H1 (cell line): ENCODE results near the gene DSG2. TPM values are rescaled to one million over a fixed set of nuclear protein-coding genes. Genes with fewer than 3 reads are reported as not detected.

ENCODE experiments used
- CTCF ChIA-PET: fragments of 300-600 bp; sonication (Branson Sonifier 250); formaldehyde crosslinking; loops from one replicate; lab custom pipeline; 2021; ENCODE audit not compliant: partially characterized antibody; lab: Charles Lee
- POLR2A ChIA-PET: fragments of 300-600 bp; sonication (Branson Sonifier 250); formaldehyde crosslinking; loops from one replicate; lab custom pipeline; 2021; ENCODE audit warnings: inconsistent platforms; ENCODE audit not compliant: partially characterized antibody; lab: Charles Lee
- DNase-seq, 2 experiments: peaks; one replicate each; pipeline versions ENCODE4 v3.0.0 to v3.0.0-alpha.2; 2010 to 2022; ENCODE audit warnings: low spot score in 2 of 2, low read depth in 1 of 2, mixed read lengths in 1 of 2
- FAIRE-seq: peaks from 2 replicates; lab custom pipeline; 2011; peaks lifted over from hg19 to GRCh38; lab: Jason Lieb, UNC
- H2AFZ ChIP-seq: 2 replicates; pipeline ENCODE4 v1.8.1; 2012; ENCODE audit warnings: low read length, inconsistent platforms
- H2AK5ac ChIP-seq: 2 replicates; pipeline ENCODE4 v1.6.1; 2013; ENCODE audit warnings: low read depth, low read length
- H2BK120ac ChIP-seq: replicated peaks from 2 replicates; pipeline ENCODE3; 2013; ENCODE audit warnings: low read depth, low read length, inconsistent platforms
- H2BK12ac ChIP-seq: 2 replicates; pipeline ENCODE4 v1.6.1; 2013; ENCODE audit warnings: low read depth, low read length
- H2BK15ac ChIP-seq: 2 replicates; pipeline ENCODE4 v1.6.1; 2013; ENCODE audit warnings: low read length
- H2BK20ac ChIP-seq: 2 replicates; pipeline ENCODE4 v1.6.1; 2013; ENCODE audit warnings: low read length
- H2BK5ac ChIP-seq: 2 replicates; pipeline ENCODE4 v1.6.1; 2013; ENCODE audit warnings: low read depth, low read length
- H3K14ac ChIP-seq: 2 replicates; pipeline ENCODE4 v1.6.1; 2013; ENCODE audit warnings: inconsistent platforms; ENCODE audit not compliant: insufficient read length
- H3K18ac ChIP-seq: 2 replicates; pipeline ENCODE4 v1.6.1; 2013; ENCODE audit warnings: low read length; ENCODE audit errors: extremely low read depth
- H3K23ac ChIP-seq: 2 replicates; pipeline ENCODE4 v1.6.1; 2013; ENCODE audit warnings: inconsistent platforms; ENCODE audit not compliant: insufficient read length
- H3K23me2 ChIP-seq: 2 replicates; pipeline ENCODE4 v1.6.1; 2013; ENCODE audit warnings: low read depth, low read length
- H3K27ac ChIP-seq: 2 replicates; pipeline ENCODE4 v1.6.1; 2011; ENCODE audit warnings: low read depth, low read length, inconsistent platforms
- H3K27me3 ChIP-seq, 4 experiments: replicated peaks in 1 of 4; 1 replicate in 1 of 4; 2 replicates in 3 of 4; pipeline versions ENCODE4 v1.6.1 to v1.8.1; 2011 to 2013; ENCODE audit warnings: low read length in 3 of 4, mild to moderate bottlenecking in 3 of 4, inconsistent platforms in 2 of 4, mixed read lengths in 2 of 4, moderate library complexity in 1 of 4; ENCODE audit not compliant: control insufficient read depth in 3 of 4, insufficient read depth in 3 of 4; ENCODE audit errors: extremely low read depth in 1 of 4
- H3K36me3 ChIP-seq, 4 experiments: 2 replicates each; pipeline versions ENCODE4 v1.6.1 to v1.8.1; 2011 to 2013; ENCODE audit warnings: mild to moderate bottlenecking in 4 of 4, low read length in 3 of 4, moderate library complexity in 2 of 4, control low read depth in 1 of 4, inconsistent platforms in 1 of 4; ENCODE audit not compliant: insufficient read depth in 4 of 4, control insufficient read depth in 2 of 4
- H3K4ac ChIP-seq: replicated peaks from 2 replicates; pipeline ENCODE3; 2013; ENCODE audit warnings: low read length, low read depth, mixed read lengths, inconsistent platforms; ENCODE audit not compliant: insufficient read length
- H3K4me1 ChIP-seq, 4 experiments: replicated peaks in 1 of 4; 1 replicate in 1 of 4; 2 replicates in 3 of 4; pipeline versions ENCODE4 v1.6.1 to v1.8.1; 2011 to 2013; ENCODE audit warnings: low read length in 3 of 4, inconsistent platforms in 2 of 4, mixed read lengths in 1 of 4; ENCODE audit not compliant: insufficient read depth in 4 of 4, control insufficient read depth in 3 of 4
- H3K4me2 ChIP-seq, 2 experiments: 2 replicates each; pipeline versions ENCODE4 v1.6.1 to v1.8.1; 2011 to 2013; ENCODE audit warnings: low read depth in 2 of 2, low read length in 2 of 2, control low read depth in 1 of 2, inconsistent platforms in 1 of 2, mild to moderate bottlenecking in 1 of 2; ENCODE audit not compliant: insufficient read depth in 1 of 2
- H3K4me3 ChIP-seq, 4 experiments: fragments of 200-600, 300-600 bp in 1 of 4; sonication (generic), shearing (Covaris generic), sonication (Bioruptor Twin) in 1 of 4; 2 replicates each; pipeline versions ENCODE4 v1.5.1 to v1.8.1; 2011 to 2016; ENCODE audit warnings: low read length in 4 of 4, low read depth in 3 of 4, control low read depth in 2 of 4, inconsistent platforms in 2 of 4, mild to moderate bottlenecking in 2 of 4, mixed read lengths in 1 of 4, moderate library complexity in 1 of 4; ENCODE audit not compliant: insufficient read depth in 2 of 4; ENCODE audit errors: extremely low read depth in 1 of 4
- H3K56ac ChIP-seq: replicated peaks from 2 replicates; pipeline ENCODE3; 2013; ENCODE audit warnings: low read depth, mild to moderate bottlenecking, mixed read lengths, low read length, inconsistent platforms; ENCODE audit not compliant: insufficient read length
- H3K79me1 ChIP-seq: 2 replicates; pipeline ENCODE4 v1.6.1; 2013; ENCODE audit warnings: low read depth, low read length, control low read depth
- H3K79me2 ChIP-seq, 2 experiments: 2 replicates each; pipeline versions ENCODE4 v1.6.1 to v1.8.1; 2012 to 2013; ENCODE audit warnings: low read length in 2 of 2, mild to moderate bottlenecking in 2 of 2, inconsistent platforms in 1 of 2; ENCODE audit not compliant: insufficient read depth in 2 of 2, control insufficient read depth in 1 of 2
- H3K9ac ChIP-seq, 4 experiments: replicated peaks in 1 of 4; 1 replicate in 1 of 4; 2 replicates in 3 of 4; pipeline versions ENCODE4 v1.6.1 to v1.8.1; 2011 to 2013; ENCODE audit warnings: low read depth in 3 of 4, low read length in 3 of 4, control low read depth in 2 of 4, mild to moderate bottlenecking in 2 of 4, moderate library complexity in 2 of 4, inconsistent platforms in 1 of 4; ENCODE audit errors: extremely low read depth in 1 of 4
- H3K9me3 ChIP-seq, 2 experiments: 2 replicates each; pipeline versions ENCODE4 v1.6.1 to v1.8.1; 2012 to 2013; ENCODE audit warnings: mild to moderate bottlenecking in 2 of 2, moderate library complexity in 2 of 2, control low read depth in 1 of 2, inconsistent platforms in 1 of 2, low read depth in 1 of 2, low read length in 1 of 2, mixed read lengths in 1 of 2; ENCODE audit not compliant: insufficient read depth in 2 of 2
- H4K20me1 ChIP-seq, 2 experiments: replicated peaks in 1 of 2; 2 replicates each; pipeline versions ENCODE3 to v1.8.1; 2011 to 2013; ENCODE audit warnings: inconsistent platforms in 2 of 2, low read length in 2 of 2, mild to moderate bottlenecking in 1 of 2; ENCODE audit not compliant: insufficient read depth in 2 of 2, control insufficient read depth in 1 of 2
- H4K5ac ChIP-seq: 2 replicates; pipeline ENCODE4 v1.6.1; 2013; ENCODE audit warnings: low read length, low read depth, mixed read lengths, inconsistent platforms; ENCODE audit not compliant: insufficient read length
- H4K8ac ChIP-seq: 2 replicates; pipeline ENCODE4 v1.8.0; 2013; ENCODE audit warnings: mild to moderate bottlenecking, moderate library complexity, low read length, inconsistent platforms; ENCODE audit not compliant: insufficient read depth; ENCODE audit errors: extremely low read depth
- H4K91ac ChIP-seq: replicated peaks from 2 replicates; pipeline ENCODE3; 2013; ENCODE audit warnings: low read length, mixed read lengths, inconsistent platforms; ENCODE audit not compliant: insufficient read length
- ASH2L ChIP-seq: fragments of 200-600, 300-600 bp; sonication (generic); IDR thresholded peaks from one replicate; pipeline ENCODE4 v1.7.1; 2017; ENCODE audit warnings: low read length
- CBX8 ChIP-seq: fragments of 300-800, 300-1000 bp; sonication (generic); IDR thresholded peaks from 2 replicates; pipeline ENCODE4 v1.7.1; 2016; ENCODE audit warnings: low read depth, low read length, borderline replicate concordance
- CHD2 ChIP-seq: IDR thresholded peaks from 2 replicates; pipeline ENCODE4 v1.6.1; 2012; ENCODE audit warnings: low read length, improper control_type of control experiment
- CREB1 ChIP-seq: IDR thresholded peaks from 2 replicates; pipeline ENCODE4 v1.6.1; 2012; ENCODE audit warnings: inconsistent platforms
- CTCF ChIP-seq, 3 experiments: IDR thresholded peaks; 1 replicate in 2 of 3; 2 replicates in 1 of 3; pipeline versions ENCODE4 v1.5.1 to v1.6.1; 2011; ENCODE audit warnings: low read length in 3 of 3, mild to moderate bottlenecking in 3 of 3, inconsistent platforms in 2 of 3, low read depth in 1 of 3, moderate library complexity in 1 of 3; ENCODE audit not compliant: insufficient read depth in 1 of 3; ENCODE audit errors: control extremely low read depth in 1 of 3
- EGR1 ChIP-seq: IDR thresholded peaks from 2 replicates; pipeline ENCODE4 v1.6.1; 2011; ENCODE audit warnings: low read depth, low read length, borderline replicate concordance
- FOSL1 ChIP-seq: IDR thresholded peaks from 2 replicates; pipeline ENCODE4 v1.6.1; 2011; ENCODE audit warnings: mild to moderate bottlenecking, low read depth, low read length, moderate library complexity; ENCODE audit not compliant: insufficient read depth
- GABPA ChIP-seq: IDR thresholded peaks from 2 replicates; pipeline ENCODE4 v1.6.1; 2011; ENCODE audit warnings: mild to moderate bottlenecking, low read length, moderate library complexity, borderline replicate concordance; ENCODE audit not compliant: insufficient read depth
- NANOG ChIP-seq: IDR thresholded peaks from 2 replicates; pipeline ENCODE4 v1.6.1; 2011; ENCODE audit warnings: low read length, low read depth, mild to moderate bottlenecking, inconsistent platforms; ENCODE audit not compliant: insufficient read depth, poor library complexity, severe bottlenecking
- NRF1 ChIP-seq: IDR thresholded peaks from 2 replicates; pipeline ENCODE4 v1.6.1; 2011; ENCODE audit warnings: mild to moderate bottlenecking, low read depth, low read length, improper control_type of control experiment
- SP4 ChIP-seq: IDR thresholded peaks from 2 replicates; pipeline ENCODE4 v1.6.1; 2012; ENCODE audit warnings: low read length, inconsistent platforms
- WGBS, 2 experiments: shearing (Covaris generic) in 1 of 2; methylation state at CpG; one replicate each; pipeline versions ENCODE4 v1.1.6 to v1.1.7; 2013 to 2015; ENCODE audit warnings: low lambda C conversion rate in 2 of 2, mixed read lengths in 2 of 2, inconsistent platforms in 1 of 2, low coverage in 1 of 2, missing lambda C conversion rate in 1 of 2; ENCODE audit not compliant: insufficient replicate concordance in 2 of 2, insufficient coverage in 1 of 2, insufficient read length in 1 of 2; ENCODE audit errors: extremely low coverage in 1 of 2, missing lambda C conversion rate in 1 of 2; 5-methylcytosine and 5-hydroxymethylcytosine counted together
- polyA plus RNA-seq, 7 experiments: library from polyadenylated mRNA; depleted of rRNA in 3 of 7; stranded (reverse) in 5 of 7; unstranded in 2 of 7; fragments of >200 nt in 5 of 7; fragments of 200-250 nt in 2 of 7; gene quantifications; 1 replicate in 5 of 7; 2 replicates in 1 of 7; 4 replicates in 1 of 7; pipeline versions ENCODE4 v1.2.1 to v1.2.3, GENCODE V29; 2011 to 2013; ENCODE audit warnings: missing spikeins in 2 of 7, mixed read lengths in 2 of 7
- total RNA-seq: library from RNA; stranded (reverse); fragmentation: NEBNext Ultra II Directional; extraction: Animal tissue kit (Norgen Biotek cat#: 25700); gene quantifications from 2 replicates; pipeline ENCODE4 v1.2.1, GENCODE V29; 2021
- TF ChIP-seq, protein P1 (sequence below): IDR thresholded peaks from 2 replicates; pipeline ENCODE4 v1.6.1; 2011; ENCODE audit warnings: low read depth, mild to moderate bottlenecking, low read length; ENCODE audit not compliant: insufficient read depth

DSG2 gene
- total and polyA plus RNA-seq, 2 of the 8 experiments (the other 6 are each of a cell fraction or from before 2014, with no cell fraction given): 60.1 to 144 TPM

DNA sequence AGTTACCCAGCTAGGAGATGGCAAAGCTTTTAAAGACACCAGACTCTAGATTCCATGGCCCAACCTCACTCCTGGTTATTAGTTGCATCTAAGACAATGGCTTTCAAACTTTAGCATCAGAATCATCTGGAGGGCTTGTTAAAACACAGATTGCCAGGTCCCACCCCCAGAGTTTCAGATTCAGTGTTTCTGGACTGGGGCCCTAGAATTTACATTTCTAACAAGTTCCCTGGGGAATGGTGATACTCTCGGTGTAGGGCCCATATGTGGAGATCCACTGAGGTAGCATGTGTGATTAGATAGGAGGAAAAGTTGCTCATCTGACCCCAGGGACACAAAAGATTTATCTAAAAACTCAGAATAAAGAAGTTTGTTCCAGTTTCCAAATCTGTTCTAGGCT, 79.2 kb downstream of the DSG2 start:
- WGBS, 2 experiments: 94% methylated on average over 1 of the region's 1 CpG; no CpG with 5 or more reads in 1 of the 2 experiments

More for the DNA sequence above, 79.2 kb downstream of the DSG2 start:
- no peaks in the 10 kb centered on the region for H3K79me1 ChIP-seq
- H3K4ac ChIP-seq: no peak overlapping the region
- H3K56ac ChIP-seq: no peak overlapping the region
- H2BK15ac ChIP-seq: no peak overlapping the region
- H4K20me1 ChIP-seq: no peaks in the 10 kb centered on the region
- no peak overlapping the region for H2BK120ac ChIP-seq
- no peak overlapping the region for H4K5ac ChIP-seq
- H2AK5ac ChIP-seq: no peak overlapping the region
- H3K14ac ChIP-seq: no peak overlapping the region
- no peaks in the 10 kb centered on the region for H3K4me1 ChIP-seq
- H4K8ac ChIP-seq: no peak overlapping the region
- no peak overlapping the region for H3K9ac ChIP-seq
- TF ChIP-seq CREB1: no peak
- no peak for TF ChIP-seq GABPA
- no peak for TF ChIP-seq EGR1
- no peak for TF ChIP-seq CBX8
- TF ChIP-seq SP4: no peak
- no peak for TF ChIP-seq CTCF (IDR thresholded peaks at IDR 0.05; ENCODE audit: control extremely low read depth in 1 of 3, insufficient read depth in 1 of 3, low read depth in 1 of 3, low read length in 3 of 3)
- TF ChIP-seq FOSL1: no peak
- TF ChIP-seq, protein P1, sequence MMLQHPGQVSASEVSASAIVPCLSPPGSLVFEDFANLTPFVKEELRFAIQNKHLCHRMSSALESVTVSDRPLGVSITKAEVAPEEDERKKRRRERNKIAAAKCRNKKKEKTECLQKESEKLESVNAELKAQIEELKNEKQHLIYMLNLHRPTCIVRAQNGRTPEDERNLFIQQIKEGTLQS: no peak
- no peak for TF ChIP-seq ASH2L
- TF ChIP-seq NANOG: no peak
- no peak for TF ChIP-seq CHD2
- TF ChIP-seq NRF1: no peak
- no peak overlapping the region for H2BK5ac ChIP-seq
- H2BK12ac ChIP-seq: no peak overlapping the region
- no peaks in the 10 kb centered on the region for H3K23me2 ChIP-seq
- H3K9me3 ChIP-seq: no peaks in the 10 kb centered on the region
- H4K91ac ChIP-seq: no peak overlapping the region
- FAIRE-seq (no peak), DNase-seq (no peak)
- no peak overlapping the region for H2AFZ ChIP-seq
- H3K4me3 ChIP-seq: no peak overlapping the region
- POLR2A ChIA-PET: no interaction called here
- no peak overlapping the region for H3K4me2 ChIP-seq
- H3K79me2 ChIP-seq: no peaks in the 10 kb centered on the region
- no peaks in the 10 kb centered on the region for H3K27me3 ChIP-seq
- no peak overlapping the region for H2BK20ac ChIP-seq
- no peak overlapping the region for H3K23ac ChIP-seq
- CTCF ChIA-PET: interaction anchor here (1.0 to 1.4 kb wide), 2 partner anchors 12 to 21 kb away, joined by 3 to 5 read pairs; no protein-coding TSS in a partner anchor
- no peak overlapping the region for H3K18ac ChIP-seq
- no peaks in the 10 kb centered on the region for H3K36me3 ChIP-seq
- H3K27ac ChIP-seq: no peak overlapping the region
